ENCODE results near the gene COG5. TPM values are rescaled to one million over a fixed set of nuclear protein-coding genes. Genes with fewer than 3 reads are reported as not detected.

Gene COG5
- total RNA-seq, 2 experiments from 2014 or later, result 40.9 to 60.2 TPM

DNA sequence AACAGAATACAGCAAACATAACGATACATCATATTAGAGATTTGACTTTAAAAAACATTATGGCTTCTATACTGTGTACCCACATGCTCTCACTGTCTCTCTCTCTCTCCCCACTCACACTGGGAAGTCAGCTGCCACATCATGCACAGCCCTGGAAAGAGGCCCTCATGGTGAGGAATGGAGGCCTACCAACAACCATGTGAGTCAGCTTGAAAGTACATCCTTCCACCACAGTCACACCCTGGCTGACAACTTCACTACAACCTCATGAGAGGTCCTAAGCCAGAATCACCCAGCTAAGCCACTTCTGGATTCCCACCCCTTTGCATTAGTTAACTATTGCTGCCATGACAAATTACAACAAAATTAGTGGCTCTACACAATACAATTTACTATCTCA, 117.2 kb downstream of the COG5 start:
- BruUV-seq (replicated peaks), result no TSS peak
- DNase-seq (ENCODE audit: low spot score), result no peak

GRCh38 chr7:107442678-107443077, 121.0 kb downstream of the COG5 start:
- intact Hi-C loops (cut with micrococcal nuclease; ENCODE audit: unreplicated experiment), result no loop called here
- DNase-seq (ENCODE audit: low spot score), result no peak
- Histone ChIP-seq H3K36me3 (ENCODE audit: insufficient read depth, low read length) (no peaks in the 10 kb centered on the region; the same call in 1 of the 2 replicates), H3K4me2 (ENCODE audit: low read length) (no peak overlapping the region), H4K20me1 (ENCODE audit: insufficient read depth, low read length) (no peaks in the 10 kb centered on the region), H3K27ac (ENCODE audit: low read depth, low read length, poor library complexity, severe bottlenecking) (no peak overlapping the region), H3K9me3 (ENCODE audit: low read length) (no peaks in the 10 kb centered on the region), H3K79me2 (ENCODE audit: insufficient read depth, low read depth, low read length) (no peaks in the 10 kb centered on the region), H3K9me2 (ENCODE audit: insufficient read depth, low read length) (no peaks in the 10 kb centered on the region), H3K4me3 (ENCODE audit: low read depth, low read length, poor library complexity, severe bottlenecking) (no peak overlapping the region), H3K4me1 (ENCODE audit: insufficient read depth, low read length, poor library complexity, severe bottlenecking) (no peaks in the 10 kb centered on the region), H2AFZ (ENCODE audit: low read length) (no peak overlapping the region)
- CTCF ChIA-PET (ENCODE audit: unreplicated experiment), result no interaction called here
- TF ChIP-seq CTCF (conservative IDR thresholded peaks at IDR 0.05; ENCODE audit: low read length) (no peak), EZH2phosphoT487 (IDR thresholded peaks at IDR 0.05; ENCODE audit: borderline replicate concordance, low read depth, low read length) (no peak)
- POLR2A ChIA-PET, result interaction anchor here (0.6 to 0.7 kb wide), 3 partner anchors 412 to 1138 kb away, joined by 3 to 4 read pairs (median 4); no protein-coding TSS in a partner anchor
- BruUV-seq (replicated peaks), result no TSS peak

More for the DNA sequence above, 117.2 kb downstream of the COG5 start:
- Histone ChIP-seq H3K9me2 (ENCODE audit: insufficient read depth, low read length) (no peaks in the 10 kb centered on the region), H2AFZ (ENCODE audit: low read length) (no peak overlapping the region), H3K4me1 (ENCODE audit: insufficient read depth, low read length, poor library complexity, severe bottlenecking) (no peaks in the 10 kb centered on the region), H3K4me3 (ENCODE audit: low read depth, low read length, poor library complexity, severe bottlenecking) (no peak overlapping the region), H3K79me2 (ENCODE audit: insufficient read depth, low read depth, low read length) (no peaks in the 10 kb centered on the region), H3K27ac (ENCODE audit: low read depth, low read length, poor library complexity, severe bottlenecking) (no peak overlapping the region), H3K9me3 (ENCODE audit: low read length) (no peaks in the 10 kb centered on the region), H3K4me2 (ENCODE audit: low read length) (no peak overlapping the region), H3K36me3 (ENCODE audit: insufficient read depth, low read length) (no peaks in the 10 kb centered on the region; the same call in 1 of the 2 replicates), H4K20me1 (ENCODE audit: insufficient read depth, low read length) (no peaks in the 10 kb centered on the region)
- intact Hi-C loops (cut with micrococcal nuclease; ENCODE audit: unreplicated experiment), result no loop called here
- TF ChIP-seq EZH2phosphoT487 (IDR thresholded peaks at IDR 0.05; ENCODE audit: borderline replicate concordance, low read depth, low read length) (no peak), CTCF (conservative IDR thresholded peaks at IDR 0.05; ENCODE audit: low read length) (no peak)
- ChIA-PET CTCF (ENCODE audit: unreplicated experiment) (no interaction called here), POLR2A (interaction anchor here (0.6 kb wide), 2 partner anchors 22 to 193 kb away, joined by 3 read pairs; no protein-coding TSS in a partner anchor)

DNA sequence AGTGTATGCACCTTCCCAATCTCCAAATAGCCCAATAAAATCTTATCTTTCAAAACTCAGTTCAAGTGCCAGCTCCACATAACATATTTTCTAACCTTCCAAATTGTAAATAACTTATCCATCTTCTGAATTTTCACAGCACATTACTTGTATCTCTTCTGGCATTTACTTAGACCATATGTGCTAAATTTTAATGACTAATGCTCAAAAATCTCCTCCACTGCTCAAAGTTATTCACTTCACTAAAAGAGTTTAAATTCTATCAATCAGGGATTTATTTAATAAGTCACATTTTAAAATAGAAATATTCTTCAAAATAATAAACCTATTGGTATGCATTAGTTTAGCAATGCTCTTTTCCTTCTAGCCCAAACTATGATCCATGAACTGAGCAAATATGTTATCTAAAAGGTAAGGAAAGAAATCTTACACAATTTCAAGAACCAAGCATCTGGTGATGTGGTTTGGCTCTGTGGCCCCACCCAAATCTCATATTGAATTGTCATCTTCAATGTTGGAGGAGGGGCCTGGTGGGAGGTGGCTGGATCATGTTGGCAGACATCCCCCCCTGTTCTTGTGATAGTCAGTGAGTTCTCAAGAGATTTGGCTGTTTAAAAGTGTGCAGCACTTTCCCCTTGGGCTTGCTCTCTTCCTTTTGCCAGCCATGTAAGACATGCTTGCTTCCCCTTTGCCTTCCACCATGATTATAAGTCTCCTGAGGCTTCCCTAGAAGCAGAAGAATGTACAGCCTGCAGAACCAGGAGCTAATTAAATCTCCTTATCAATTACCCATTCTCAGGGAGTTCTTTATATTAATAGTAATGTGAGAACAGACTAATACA, 121.9 kb downstream of the COG5 start:
- CTCF ChIA-PET (ENCODE audit: unreplicated experiment), result no interaction called here
- no peaks in the 10 kb centered on the region for H3K79me2 ChIP-seq (ENCODE audit: insufficient read depth, low read depth, low read length)
- H3K9me2 ChIP-seq (ENCODE audit: insufficient read depth, low read length), result no peaks in the 10 kb centered on the region
- H3K4me3 ChIP-seq (ENCODE audit: low read depth, low read length, poor library complexity, severe bottlenecking), result no peak overlapping the region
- no peaks in the 10 kb centered on the region for H3K4me1 ChIP-seq (ENCODE audit: insufficient read depth, low read length, poor library complexity, severe bottlenecking)
- H3K36me3 ChIP-seq (ENCODE audit: insufficient read depth, low read length), result no peaks in the 10 kb centered on the region; the same call in 1 of the 2 replicates
- H4K20me1 ChIP-seq (ENCODE audit: insufficient read depth, low read length), result no peaks in the 10 kb centered on the region
- POLR2A ChIA-PET, result interaction anchor here (0.7 kb wide), 2 partner anchors 698 to 986 kb away, joined by 3 to 4 read pairs; no protein-coding TSS in a partner anchor
- no peak overlapping the region for H2AFZ ChIP-seq (ENCODE audit: low read length)
- TF ChIP-seq CTCF (conservative IDR thresholded peaks at IDR 0.05; ENCODE audit: low read length) (no peak), EZH2phosphoT487 (IDR thresholded peaks at IDR 0.05; ENCODE audit: borderline replicate concordance, low read depth, low read length) (no peak)
- H3K4me2 ChIP-seq (ENCODE audit: low read length), result no peak overlapping the region
- DNase-seq (ENCODE audit: low spot score), result no peak
- intact Hi-C loops (cut with micrococcal nuclease; ENCODE audit: unreplicated experiment), result no loop called here
- no peak overlapping the region for H3K27ac ChIP-seq (ENCODE audit: low read depth, low read length, poor library complexity, severe bottlenecking)
- no TSS peak for BruUV-seq (replicated peaks)
- H3K9me3 ChIP-seq (ENCODE audit: low read length), result no peaks in the 10 kb centered on the region

Measured in OCI-LY7 (cell line).